HCT116 (cell line): ENCODE results near the gene TRMT1. TPM values are rescaled to one million over a fixed set of nuclear protein-coding genes. Genes with fewer than 3 reads are reported as not detected.

Source experiments
- ATAC-seq: fragments of 200-7000 bp; cut with Tn5 transposase; 2 replicates; pipeline ENCODE4 v1.9.1; 2020; ENCODE audit warnings: mild to moderate bottlenecking, moderate library complexity
- BruUV-seq: library from RNA; stranded (reverse); fragments of 400-500 nt; replicated peaks from 2 replicates; lab custom pipeline; 2021; lab: Mats Ljungman, UMichigan
- CTCF ChIA-PET: fragments of 300-600 bp; sonication (Branson Sonifier 250); formaldehyde crosslinking; loops from one replicate; lab custom pipeline; 2021; ENCODE audit warnings: antibody characterized with exemption; lab: Charles Lee
- POLR2A ChIA-PET: fragments of 300-600, 350-600 bp; sonication (Branson Sonifier 250); formaldehyde crosslinking; loops from one replicate; lab custom pipeline; 2021; ENCODE audit warnings: antibody characterized with exemption; lab: Charles Lee
- RAD21 ChIA-PET, 2 experiments: fragments of 300-600 bp; sonication (Branson Sonifier 250); formaldehyde crosslinking; loops; one replicate each; lab custom pipeline; 2023; ENCODE audit warnings: low total read pairs in 2 of 2; ENCODE audit not compliant: uncharacterized antibody in 2 of 2, unreplicated experiment in 2 of 2, low non-redundant PET in 1 of 2; lab: Charles Lee
- DNase-seq: peaks from one replicate; pipeline ENCODE4 v3.0.0-alpha.2; 2010; ENCODE audit warnings: low read depth, low spot score
- H2AFZ ChIP-seq: fragments of 200-600 bp; shearing (Covaris generic), sonication (generic); 2 replicates; pipeline ENCODE4 v1.6.1; 2017; ENCODE audit warnings: low read depth, mixed run types, mixed read lengths, antibody characterized with exemption, low read length; ENCODE audit not compliant: poor library complexity, severe bottlenecking
- H3K27ac ChIP-seq: 2 replicates; pipeline ENCODE4 v1.5.1; 2012; ENCODE audit warnings: low read depth, low read length
- H3K27me3 ChIP-seq: fragments of 200-600 bp; sonication (generic); 2 replicates; pipeline ENCODE4 v1.6.1; 2016; ENCODE audit warnings: mixed run types, low read length, mixed read lengths; ENCODE audit not compliant: insufficient read depth
- H3K36me3 ChIP-seq, 2 experiments: fragments of 200-500 bp in 1 of 2; fragments of 200-600 bp in 1 of 2; sonication (Bioruptor generic) in 1 of 2; sonication (generic) in 1 of 2; 2 replicates each; pipeline versions ENCODE4 v1.5.1 to v1.6.1; 2014 to 2016; ENCODE audit warnings: low read length in 2 of 2, inconsistent platforms in 1 of 2, mixed read lengths in 1 of 2, mixed run types in 1 of 2; ENCODE audit not compliant: insufficient read depth in 2 of 2, control insufficient read depth in 1 of 2
- H3K4me1 ChIP-seq, 2 experiments: fragments of 200-600 bp in 1 of 2; sonication (generic) in 1 of 2; 2 replicates each; pipeline versions ENCODE4 v1.5.1 to v1.6.1; 2012 to 2017; ENCODE audit warnings: low read length in 2 of 2, inconsistent platforms in 1 of 2, mild to moderate bottlenecking in 1 of 2, mixed read lengths in 1 of 2, mixed run types in 1 of 2, moderate library complexity in 1 of 2; ENCODE audit not compliant: insufficient read depth in 2 of 2, control insufficient read depth in 1 of 2
- H3K4me2 ChIP-seq: fragments of 200-600 bp; sonication (generic); 2 replicates; pipeline ENCODE4 v1.6.1; 2017; ENCODE audit warnings: mixed run types, low read length, mixed read lengths
- H3K4me3 ChIP-seq, 2 experiments: fragments of 200-600 bp in 1 of 2; sonication (generic) in 1 of 2; replicated peaks in 1 of 2; 2 replicates each; pipeline ENCODE4 v1.5.1; 2011 to 2016; ENCODE audit warnings: low read length in 2 of 2, control low read depth in 1 of 2, low read depth in 1 of 2, mild to moderate bottlenecking in 1 of 2, mixed read lengths in 1 of 2, mixed run types in 1 of 2
- H3K79me2 ChIP-seq: fragments of 200-600 bp; sonication (generic); 2 replicates; pipeline ENCODE4 v1.6.1; 2017; ENCODE audit warnings: mild to moderate bottlenecking, mixed run types, low read length, moderate library complexity, mixed read lengths; ENCODE audit not compliant: insufficient read depth
- H3K9ac ChIP-seq: fragments of 200-600 bp; sonication (generic); 2 replicates; pipeline ENCODE4 v1.6.1; 2016; ENCODE audit warnings: low read length, mixed read lengths
- H3K9me2 ChIP-seq: fragments of 200-600 bp; sonication (generic), shearing (Covaris generic); 2 replicates; pipeline ENCODE4 v1.6.1; 2017; ENCODE audit warnings: mixed run types, mild to moderate bottlenecking, moderate library complexity; ENCODE audit not compliant: insufficient read depth
- H3K9me3 ChIP-seq, 2 experiments: fragments of 200-500 bp in 1 of 2; fragments of 200-600 bp in 1 of 2; sonication (Bioruptor generic) in 1 of 2; sonication (generic) in 1 of 2; 2 replicates each; pipeline ENCODE4 v1.6.1; 2014 to 2017; ENCODE audit warnings: low read length in 2 of 2, mixed read lengths in 2 of 2, inconsistent platforms in 1 of 2, low read depth in 1 of 2, mild to moderate bottlenecking in 1 of 2, mixed run types in 1 of 2, moderate library complexity in 1 of 2; ENCODE audit not compliant: control insufficient read depth in 1 of 2, insufficient read depth in 1 of 2
- H4K20me1 ChIP-seq: fragments of 200-600 bp; sonication (generic), shearing (Covaris generic); 2 replicates; pipeline ENCODE4 v1.6.1; 2017; ENCODE audit warnings: mixed run types, mild to moderate bottlenecking, moderate library complexity; ENCODE audit not compliant: insufficient read depth
- CEBPB ChIP-seq: IDR thresholded peaks from 2 replicates; pipeline ENCODE4 v1.6.1; 2012; ENCODE audit warnings: low read depth
- EGR1 ChIP-seq: IDR thresholded peaks from 2 replicates; pipeline ENCODE4 v1.6.1; 2012; ENCODE audit warnings: low read depth
- ELF1 ChIP-seq: IDR thresholded peaks from 2 replicates; pipeline ENCODE4 v1.6.1; 2012; ENCODE audit warnings: low read depth, borderline replicate concordance
- EZH2phosphoT487 ChIP-seq: fragments of 200-600 bp; IDR thresholded peaks from 2 replicates; pipeline ENCODE4 v1.6.1; 2018; ENCODE audit warnings: antibody characterized with exemption, borderline replicate concordance
- JUND ChIP-seq: IDR thresholded peaks from 2 replicates; pipeline ENCODE4 v1.6.1; 2012
- POLR2A ChIP-seq: IDR thresholded peaks from 2 replicates; pipeline ENCODE4 v1.7.0; 2011; ENCODE audit warnings: borderline replicate concordance; ENCODE audit not compliant: insufficient read depth, insufficient read length; ENCODE audit errors: extremely low read depth
- POLR2AphosphoS5 ChIP-seq: IDR thresholded peaks from 2 replicates; pipeline ENCODE4 v1.6.1; 2011; ENCODE audit warnings: mild to moderate bottlenecking, low read depth, low read length, moderate library complexity
- SP1 ChIP-seq: IDR thresholded peaks from 2 replicates; pipeline ENCODE4 v1.6.1; 2012; ENCODE audit warnings: low read depth
- TCF7L2 ChIP-seq: IDR thresholded peaks from 2 replicates; pipeline ENCODE4 v1.7.0; 2011; ENCODE audit warnings: borderline replicate concordance, inconsistent platforms; ENCODE audit not compliant: insufficient read depth, insufficient read length; ENCODE audit errors: extremely low read depth
- YY1 ChIP-seq: IDR thresholded peaks from 2 replicates; pipeline ENCODE4 v1.6.1; 2011; ENCODE audit warnings: low read length, low read depth, moderate library complexity, mild to moderate bottlenecking; ENCODE audit not compliant: insufficient replicate concordance; ENCODE audit errors: extremely low read depth
- ZFX ChIP-seq: fragments of 450-650 bp; IDR thresholded peaks from 2 replicates; pipeline ENCODE4 v1.6.1; 2017
- ZNF274 ChIP-seq: fragments of 200-500 bp; sonication (Bioruptor generic); IDR thresholded peaks from 2 replicates; pipeline ENCODE4 v1.6.1; 2014; ENCODE audit warnings: mild to moderate bottlenecking, low read depth, low read length, inconsistent platforms
- intact Hi-C: fragments of 100-400 bp; cut with micrococcal nuclease; formaldehyde crosslinking; loops from 2 replicates; pipeline ENCODE4 v1.10.0; 2022
- total RNA-seq: library from RNA; stranded (reverse); gene quantifications from one replicate; pipeline ENCODE4 v1.2.1, GENCODE V29; 2021; ENCODE audit not compliant: unreplicated experiment
- TF ChIP-seq, protein P1 (sequence below): IDR thresholded peaks from 2 replicates; pipeline ENCODE4 v1.6.1; 2012
- TF ChIP-seq, protein P2 (sequence below): IDR thresholded peaks from 2 replicates; pipeline ENCODE4 v1.6.1; 2012
- TF ChIP-seq, protein P3 (sequence below), 3 experiments: fragments of 200-600 bp in 1 of 3; sonication (generic) in 1 of 3; IDR thresholded peaks in 2 of 3; conservative IDR thresholded peaks in 1 of 3; 2 replicates each; pipeline ENCODE4 v1.5.1; 2012 to 2017; ENCODE audit warnings: low read depth in 2 of 3, low read length in 2 of 3, antibody characterized with exemption in 1 of 3, borderline replicate concordance in 1 of 3, control low read depth in 1 of 3, mild to moderate bottlenecking in 1 of 3, mixed read lengths in 1 of 3, mixed run types in 1 of 3, moderate library complexity in 1 of 3; ENCODE audit not compliant: insufficient read depth in 1 of 3

The TRMT1 gene
- total RNA-seq, 1 experiment from 2014 or later: 84.4 TPM

DNA sequence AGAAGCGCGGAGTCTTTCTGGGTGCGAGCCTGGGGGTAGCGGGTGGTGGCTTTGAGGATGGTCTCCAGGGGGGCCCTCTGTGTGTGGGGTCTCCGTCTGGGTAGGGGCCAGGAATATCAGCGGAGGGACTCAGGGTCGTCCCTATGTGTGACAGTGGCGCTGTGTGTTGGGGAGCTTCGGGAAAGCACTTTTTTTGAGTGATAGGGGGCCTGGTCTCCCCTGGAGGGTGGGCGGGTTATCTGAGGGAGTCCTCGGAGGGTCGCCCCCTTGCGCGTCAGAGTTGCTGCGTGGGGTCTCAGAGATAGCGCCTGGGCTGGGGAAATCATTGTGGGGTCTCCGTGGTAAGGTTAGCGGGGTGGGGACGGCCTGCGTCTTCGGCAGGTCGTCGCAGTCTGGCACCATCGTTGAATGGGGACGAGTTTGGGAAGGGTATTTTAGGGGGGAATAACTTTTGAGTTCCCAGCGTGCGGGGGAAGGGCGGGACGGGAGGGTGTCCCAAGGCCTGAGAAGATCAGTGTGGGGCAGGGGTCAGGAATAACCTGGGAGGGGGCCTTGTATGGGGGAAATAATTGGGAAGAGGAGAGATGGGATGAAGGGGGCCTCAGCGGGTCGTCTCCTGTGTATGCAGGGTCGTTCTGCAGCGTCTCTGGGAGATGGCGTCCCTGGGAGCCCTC is 34.5 kb upstream of the TRMT1 start:
- Histone ChIP-seq H3K27me3 (no peaks in the 10 kb centered on the region), H2AFZ (no peak overlapping the region)
- POLR2A ChIA-PET: interaction anchor here (1.7 to 2.5 kb wide), 3 partner anchors 13 to 23 kb away, joined by 5 to 11 read pairs (median 10); no protein-coding TSS in a partner anchor
- TF ChIP-seq POLR2AphosphoS5: peak; percentile 52; the same call in 1 of the 2 replicates
- TF ChIP-seq CEBPB: no peak
- TF ChIP-seq EGR1: no peak
- TF ChIP-seq ELF1: no peak
- TF ChIP-seq, all 23 proteins: peak for 1
- H3K27ac ChIP-seq: peak overlapping the region; percentile 94
- RAD21 ChIA-PET: no interaction called here
- intact Hi-C loops: loop anchor here (2.0 to 5.0 kb wide), 3 partner anchors 34 to 696 kb away; partner anchors contain the start of gene TRMT1
- no peaks in the 10 kb centered on the region for H3K9me3 ChIP-seq
- peaks cover 61% of the 10 kb centered on the region for H3K79me2 ChIP-seq
- peaks cover 12% of the 10 kb centered on the region; the same call in 1 of the 2 replicates for H4K20me1 ChIP-seq
- H3K4me3 ChIP-seq: peak overlapping the region; percentile 84 to 98
- DNase-seq: no peak
- peak; percentile 1 for ATAC-seq
- H3K9ac ChIP-seq: peak overlapping the region; percentile 100
- H3K9me2 ChIP-seq: no peaks in the 10 kb centered on the region
- H3K4me2 ChIP-seq: peak overlapping the region; percentile 99
- H3K4me1 ChIP-seq: peaks cover 38 to 67% of the 10 kb centered on the region in 2 experiments
- H3K36me3 ChIP-seq: peaks cover 0 to 12% of the 10 kb centered on the region in 2 experiments; a peak in 2 of 4 replicates
- TSS peak; percentile 59 for BruUV-seq
- CTCF ChIA-PET: no interaction called here

DNA sequence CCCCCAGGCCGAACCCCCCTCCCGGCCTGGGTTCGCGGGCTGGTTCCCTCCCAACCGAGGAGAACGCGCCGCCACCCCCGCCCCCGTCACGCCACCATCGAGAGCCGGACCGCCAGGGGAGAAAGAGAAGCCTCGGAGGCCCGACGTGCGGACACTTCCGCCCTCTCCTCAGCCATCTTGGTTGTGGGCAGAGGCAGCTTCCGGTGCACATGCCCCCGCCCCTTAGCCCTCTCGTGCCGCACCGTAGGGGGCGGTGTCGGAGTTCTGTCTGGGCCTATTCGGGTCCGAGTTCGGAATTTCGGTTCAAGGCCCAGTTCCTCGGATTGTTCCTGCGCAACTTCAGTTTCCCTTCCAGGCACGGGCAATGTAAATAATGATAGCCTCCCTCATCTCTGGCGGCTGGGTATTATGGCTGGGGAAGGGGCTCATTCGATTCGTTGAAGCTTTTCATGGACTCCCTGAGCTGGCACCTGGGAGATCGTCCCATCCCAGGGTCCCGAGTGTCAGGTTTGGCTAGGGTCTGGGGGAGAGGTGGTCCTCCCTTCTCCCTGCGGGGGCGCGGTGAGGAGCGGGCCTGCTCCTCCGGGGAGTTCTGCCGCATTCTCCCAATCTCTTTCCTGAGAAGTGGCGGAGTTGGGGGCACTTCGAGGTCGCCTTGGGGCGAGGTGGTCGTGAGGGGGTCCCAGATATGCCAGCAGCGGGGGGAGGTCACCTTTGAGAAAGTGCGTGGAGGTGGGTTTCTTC is 33.8 kb upstream of the TRMT1 start, which contains the start of the genes IER2 and STX10:
TSS of gene IER2 (plus strand) at position 225 of the 744 bp plus-strand sequence. CDS start 2,776 bp downstream, outside the sequence.
TSS of gene STX10 (minus strand) at position 189 of the 744 bp plus-strand sequence. CDS start 202 bp downstream, outside the sequence.
- ChIA-PET CTCF (interaction anchor here (0.9 to 1.1 kb wide), 3 partner anchors 56 to 173 kb away, joined by 3 to 4 read pairs (median 4); no protein-coding TSS in a partner anchor), RAD21 (interaction anchor here in 1 of 2 experiments (0.6 to 1.1 kb wide), 3 partner anchors 49 to 194 kb away, joined by 3 to 6 read pairs (median 4); no protein-coding TSS in a partner anchor)
- intact Hi-C loops: loop anchor here (2.0 to 5.0 kb wide), 3 partner anchors 34 to 697 kb away; partner anchors contain the start of gene TRMT1

More for the DNA sequence above, 33.8 kb upstream of the TRMT1 start, which contains the start of the genes IER2 and STX10:
- TF ChIP-seq ZFX (peak; percentile 75), ZNF274 (no peak), POLR2AphosphoS5 (peak; percentile 73), EGR1 (no peak), SP1 (no peak), YY1 (peak; percentile 99), JUND (no peak), EZH2phosphoT487 (no peak), TCF7L2 (no peak), POLR2A (peak; percentile 23)
- TF ChIP-seq, protein P1, sequence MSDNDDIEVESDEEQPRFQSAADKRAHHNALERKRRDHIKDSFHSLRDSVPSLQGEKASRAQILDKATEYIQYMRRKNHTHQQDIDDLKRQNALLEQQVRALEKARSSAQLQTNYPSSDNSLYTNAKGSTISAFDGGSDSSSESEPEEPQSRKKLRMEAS: no peak
- TF ChIP-seq, protein P2, sequence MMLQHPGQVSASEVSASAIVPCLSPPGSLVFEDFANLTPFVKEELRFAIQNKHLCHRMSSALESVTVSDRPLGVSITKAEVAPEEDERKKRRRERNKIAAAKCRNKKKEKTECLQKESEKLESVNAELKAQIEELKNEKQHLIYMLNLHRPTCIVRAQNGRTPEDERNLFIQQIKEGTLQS: no peak
- TF ChIP-seq, protein P3, sequence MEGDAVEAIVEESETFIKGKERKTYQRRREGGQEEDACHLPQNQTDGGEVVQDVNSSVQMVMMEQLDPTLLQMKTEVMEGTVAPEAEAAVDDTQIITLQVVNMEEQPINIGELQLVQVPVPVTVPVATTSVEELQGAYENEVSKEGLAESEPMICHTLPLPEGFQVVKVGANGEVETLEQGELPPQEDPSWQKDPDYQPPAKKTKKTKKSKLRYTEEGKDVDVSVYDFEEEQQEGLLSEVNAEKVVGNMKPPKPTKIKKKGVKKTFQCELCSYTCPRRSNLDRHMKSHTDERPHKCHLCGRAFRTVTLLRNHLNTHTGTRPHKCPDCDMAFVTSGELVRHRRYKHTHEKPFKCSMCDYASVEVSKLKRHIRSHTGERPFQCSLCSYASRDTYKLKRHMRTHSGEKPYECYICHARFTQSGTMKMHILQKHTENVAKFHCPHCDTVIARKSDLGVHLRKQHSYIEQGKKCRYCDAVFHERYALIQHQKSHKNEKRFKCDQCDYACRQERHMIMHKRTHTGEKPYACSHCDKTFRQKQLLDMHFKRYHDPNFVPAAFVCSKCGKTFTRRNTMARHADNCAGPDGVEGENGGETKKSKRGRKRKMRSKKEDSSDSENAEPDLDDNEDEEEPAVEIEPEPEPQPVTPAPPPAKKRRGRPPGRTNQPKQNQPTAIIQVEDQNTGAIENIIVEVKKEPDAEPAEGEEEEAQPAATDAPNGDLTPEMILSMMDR (IDR thresholded peaks at IDR 0.05 in 2 of 3, conservative IDR thresholded peaks at IDR 0.05 in 1 of 3; ENCODE audit: borderline replicate concordance in 1 of 3, insufficient read depth in 1 of 3, low read depth in 2 of 3, low read length in 2 of 3): peak in 2 of 3 experiments; percentile 46 to 58; a peak in 4 of 6 replicates
- POLR2A ChIA-PET: interaction anchor here (0.6 to 2.5 kb wide), 7 partner anchors 12 to 92 kb away, joined by 3 to 11 read pairs (median 4); no protein-coding TSS in a partner anchor
- no TSS peak for BruUV-seq
- DNase-seq: no peak
- peak within 1 kb of the TSS; percentile 100 for H3K9ac ChIP-seq
- H3K36me3 ChIP-seq: peaks cover 0 to 12% of the 10 kb centered on the region in 2 experiments; a peak in 2 of 4 replicates
- H3K79me2 ChIP-seq: peaks cover 62% of the 10 kb centered on the region
- no peak within 1 kb of the TSS for H2AFZ ChIP-seq
- no peaks in the 10 kb centered on the region for H3K9me2 ChIP-seq
- H3K4me3 ChIP-seq: peak within 1 kb of the TSS; percentile 84 to 98
- peak within 1 kb of the TSS; percentile 99 for H3K4me2 ChIP-seq
- H3K4me1 ChIP-seq: peaks cover 33 to 66% of the 10 kb centered on the region in 2 experiments
- H4K20me1 ChIP-seq: peaks cover 12% of the 10 kb centered on the region; the same call in 1 of the 2 replicates
- no peaks in the 10 kb centered on the region for H3K27me3 ChIP-seq
- H3K27ac ChIP-seq: peak within 1 kb of the TSS; percentile 94
- H3K9me3 ChIP-seq: no peaks in the 10 kb centered on the region
- ATAC-seq: peak; percentile 41
